ENCODE measurements around the gene RBM14.
"Not testable (repeated sequence)": the region's sequence is repeated elsewhere in the genome, so short reads cannot be mapped to it uniquely, and the experiment has no call there.

The RBM14 gene

GRCh38 chr11:66629356-66629755, 12.9 kb downstream of the RBM14 start:
- no peak for DNase-seq
- H3K9me3 Mint-ChIP-seq = no peaks in the 10 kb centered on the region
- peaks cover 38 to 40% of the 10 kb centered on the region in 2 donors for H3K4me1 Mint-ChIP-seq (ENCODE audit: low read depth in 2 of 2)
- peak overlapping the region; percentile 54 to 83 for H3K27ac Mint-ChIP-seq
- ATAC-seq (replicated peaks) = no peak
- no peak overlapping the region for H3K4me3 Mint-ChIP-seq
- H3K27me3 Mint-ChIP-seq = no peaks in the 10 kb centered on the region
- peaks cover 97% of the 10 kb centered on the region for H3K36me3 Mint-ChIP-seq (ENCODE audit: insufficient read depth)

- Mint-ChIP-seq H3K9me3 (no peaks in the 10 kb centered on the region), H3K36me3 (ENCODE audit: insufficient read depth) (peaks cover 92% of the 10 kb centered on the region), H3K27me3 (no peaks in the 10 kb centered on the region), H3K27ac (peak overlapping the region; percentile 46 to 80), H3K4me3 (peak overlapping the region in 1 of 2 donors; percentile 17), H3K4me1 (ENCODE audit: low read depth in 2 of 2) (peaks cover 32 to 44% of the 10 kb centered on the region in 2 donors)
- ATAC-seq (replicated peaks) = no peak
- DNase-seq = no peak
These were observed 15.5 kb downstream of the RBM14 start for GRCh38 chr11:66631883-66632282.

- H3K4me3 Mint-ChIP-seq = peak overlapping the region in 1 of 2 donors; percentile 14
- H3K27me3 Mint-ChIP-seq = no peaks in the 10 kb centered on the region
- H3K4me1 Mint-ChIP-seq (ENCODE audit: low read depth in 2 of 2) = peaks cover 31 to 42% of the 10 kb centered on the region in 2 donors
- no peaks in the 10 kb centered on the region for H3K9me3 Mint-ChIP-seq
- DNase-seq = no peak
- peak overlapping the region in 1 of 2 donors; percentile 32 for H3K27ac Mint-ChIP-seq
- peaks cover 92% of the 10 kb centered on the region for H3K36me3 Mint-ChIP-seq (ENCODE audit: insufficient read depth)
- ATAC-seq (replicated peaks) = no peak
These were observed 16.5 kb downstream of the RBM14 start for GRCh38 chr11:66632952-66633351.

GRCh38 chr11:66636411-66636810, 20.0 kb downstream of the RBM14 start:
- DNase-seq (no peak), ATAC-seq (replicated peaks) (no peak)
- no peaks in the 10 kb centered on the region for H3K27me3 Mint-ChIP-seq
- H3K9me3 Mint-ChIP-seq = no peaks in the 10 kb centered on the region
- H3K36me3 Mint-ChIP-seq (ENCODE audit: insufficient read depth) = peaks cover 92% of the 10 kb centered on the region
- no peak overlapping the region for H3K4me3 Mint-ChIP-seq
- H3K27ac Mint-ChIP-seq = peak overlapping the region; percentile 38 to 95
- H3K4me1 Mint-ChIP-seq (ENCODE audit: low read depth in 2 of 2) = peaks cover 35 to 45% of the 10 kb centered on the region in 2 donors

- Mint-ChIP-seq H3K4me3 (peak overlapping the region; percentile 97 to 98), H3K27ac (peak overlapping the region; percentile 95 to 99), H3K9me3 (no peaks in the 10 kb centered on the region), H3K27me3 (no peaks in the 10 kb centered on the region), H3K36me3 (ENCODE audit: insufficient read depth) (peaks cover 95% of the 10 kb centered on the region), H3K4me1 (ENCODE audit: low read depth in 2 of 2) (peaks cover 41 to 47% of the 10 kb centered on the region in 2 donors)
- ATAC-seq (replicated peaks) = no peak
- no peak for DNase-seq
These were observed 21.2 kb downstream of the RBM14 start for GRCh38 chr11:66637557-66638176.

- DNase-seq (peak; percentile 95 to 96 (median 95)), ATAC-seq (replicated peaks) (peak; percentile 90)
- Mint-ChIP-seq H3K27me3 (no peaks in the 10 kb centered on the region), H3K4me1 (ENCODE audit: low read depth in 2 of 2) (peaks cover 48 to 54% of the 10 kb centered on the region in 2 donors), H3K27ac (peak within 1 kb of the TSS; percentile 95 to 99), H3K36me3 (ENCODE audit: insufficient read depth) (peaks cover 95% of the 10 kb centered on the region), H3K9me3 (no peaks in the 10 kb centered on the region), H3K4me3 (peak within 1 kb of the TSS; percentile 97 to 98)
These were observed 22.0 kb downstream of the RBM14 start, which contains the start of gene RBM4 for GRCh38 chr11:66638177-66639065. TSS of gene RBM4 (plus strand) at chr11:66638703. CDS start at chr11:66639712, 1,009 bp downstream.

- H3K4me1 Mint-ChIP-seq (ENCODE audit: low read depth in 2 of 2) = peaks cover 56 to 60% of the 10 kb centered on the region in 2 donors
These were observed 22.8 kb downstream of the RBM14 start for GRCh38 chr11:66639066-66639813.

GRCh38 chr11:66639814-66640340, 23.4 kb downstream of the RBM14 start:
- Mint-ChIP-seq H3K4me3 (peak overlapping the region; percentile 97 to 98), H3K4me1 (ENCODE audit: low read depth in 2 of 2) (peaks cover 59 to 63% of the 10 kb centered on the region in 2 donors), H3K27ac (peak overlapping the region; percentile 95 to 99), H3K36me3 (ENCODE audit: insufficient read depth) (peaks cover 95% of the 10 kb centered on the region)
- not testable (repeated sequence) for H3K27me3 Mint-ChIP-seq; ATAC-seq (replicated peaks); DNase-seq; H3K9me3 Mint-ChIP-seq

More at GRCh38 chr11:66639066-66639813, 22.8 kb downstream of the RBM14 start:
- Mint-ChIP-seq H3K9me3 (no peaks in the 10 kb centered on the region), H3K36me3 (ENCODE audit: insufficient read depth) (peaks cover 95% of the 10 kb centered on the region), H3K27ac (peak overlapping the region; percentile 95 to 99), H3K27me3 (no peaks in the 10 kb centered on the region), H3K4me3 (peak overlapping the region; percentile 97 to 98)
- DNase-seq = peak; percentile 24 to 45 (median 33)
- peak; percentile 4 for ATAC-seq (replicated peaks)

- Mint-ChIP-seq H3K27ac (peak overlapping the region in 1 of 2 donors; percentile 9), H3K36me3 (ENCODE audit: insufficient read depth) (peaks cover 100% of the 10 kb centered on the region), H3K9me3 (no peaks in the 10 kb centered on the region), H3K4me1 (ENCODE audit: low read depth in 2 of 2) (peaks cover 75 to 82% of the 10 kb centered on the region in 2 donors), H3K27me3 (no peaks in the 10 kb centered on the region), H3K4me3 (peak overlapping the region; percentile 97 to 98)
- DNase-seq (no peak), ATAC-seq (replicated peaks) (no peak)
These were observed 25.4 kb downstream of the RBM14 start for GRCh38 chr11:66641834-66642233.

GRCh38 chr11:66643745-66644437, 27.5 kb downstream of the RBM14 start:
- Mint-ChIP-seq H3K4me3 (peak overlapping the region; percentile 97 to 98), H3K27me3 (no peaks in the 10 kb centered on the region), H3K9me3 (no peaks in the 10 kb centered on the region), H3K4me1 (ENCODE audit: low read depth in 2 of 2) (peaks cover 74 to 83% of the 10 kb centered on the region in 2 donors), H3K36me3 (ENCODE audit: insufficient read depth) (peaks cover 100% of the 10 kb centered on the region), H3K27ac (peak overlapping the region; percentile 72 to 83)
- ATAC-seq (replicated peaks) = no peak
- DNase-seq = no peak

GRCh38 chr11:66646828-66647227, 30.4 kb downstream of the RBM14 start:
- Mint-ChIP-seq H3K4me3 (peak overlapping the region; percentile 13 to 71), H3K36me3 (ENCODE audit: insufficient read depth) (peaks cover 99% of the 10 kb centered on the region), H3K4me1 (ENCODE audit: low read depth in 2 of 2) (peaks cover 57 to 71% of the 10 kb centered on the region in 2 donors), H3K9me3 (no peaks in the 10 kb centered on the region), H3K27ac (peak overlapping the region; percentile 68 to 73), H3K27me3 (no peaks in the 10 kb centered on the region)
- ATAC-seq (replicated peaks) (no peak), DNase-seq (no peak)

GRCh38 chr11:66649903-66650302, 33.5 kb downstream of the RBM14 start:
- H3K36me3 Mint-ChIP-seq (ENCODE audit: insufficient read depth) = peaks cover 99% of the 10 kb centered on the region
- ATAC-seq (replicated peaks) (no peak), DNase-seq (no peak)
- no peaks in the 10 kb centered on the region for H3K9me3 Mint-ChIP-seq
- H3K4me1 Mint-ChIP-seq (ENCODE audit: low read depth in 2 of 2) = peaks cover 36 to 51% of the 10 kb centered on the region in 2 donors
- H3K27ac Mint-ChIP-seq = peak overlapping the region; percentile 25 to 53
- H3K27me3 Mint-ChIP-seq = no peaks in the 10 kb centered on the region
- peak overlapping the region in 1 of 2 donors; percentile 46 for H3K4me3 Mint-ChIP-seq
